ENCODE results near the gene DNAJC10. TPM values are rescaled to one million over a fixed set of nuclear protein-coding genes. Genes with fewer than 3 reads are reported as not detected.

Gene DNAJC10
- total and polyA plus RNA-seq, 9 of the 15 experiments (the other 6 are each of a cell fraction or from before 2014, with no cell fraction given): 9.8 to 77.7 (median 57.3) TPM

GRCh38 chr2:182705761-182706160, 10.3 kb upstream of the DNAJC10 start (continued):
- no peak for TF ChIP-seq ZBTB5 (IDR thresholded peaks at IDR 0.05)
- TF ChIP-seq ERF (CRISPR knock-in tag; IDR thresholded peaks at IDR 0.05): no peak

- in situ Hi-C loops (cut with MboI): no loop called here
- BruUV-seq (replicated peaks): no TSS peak
- ATAC-seq: no peak
- intact Hi-C loops (cut with micrococcal nuclease): no loop called here
- POLR2A ChIA-PET: no interaction called here
- H4K20me1 ChIP-seq (replicated peaks; ENCODE audit: control insufficient read depth, insufficient read depth, low read length): no peaks in the 10 kb centered on the region
- H3K9me3 ChIP-seq (replicated peaks; ENCODE audit: control insufficient read depth, insufficient read depth, low read depth, low read length): no peaks in the 10 kb centered on the region
- no peak for DNase-seq (ENCODE audit: extremely low read depth in 1 of 4, low spot score in 3 of 4)
- H3K4me1 ChIP-seq (replicated peaks in 1 of 2; ENCODE audit: control insufficient read depth in 2 of 2, insufficient read depth in 2 of 2, low read length in 2 of 2): no peaks in the 10 kb centered on the region
- no peaks in the 10 kb centered on the region for H3K36me3 ChIP-seq (ENCODE audit: control insufficient read depth, insufficient read depth, low read length)
- FAIRE-seq: no peak
- 0 out of 5 replicates have a peak, but pooled peaks cover 2 to 4% of the 10 kb centered on the region in 2 experiments for H3K27me3 ChIP-seq (ENCODE audit: control insufficient read depth in 2 of 2, insufficient read depth in 2 of 2, low read length in 2 of 2)
- H3K9ac ChIP-seq (ENCODE audit: insufficient read depth in 1 of 2, low read depth in 2 of 2, low read length in 2 of 2): no peak overlapping the region
- no peak for TF ChIP-seq ZNF146 (CRISPR knock-in tag; IDR thresholded peaks at IDR 0.05; ENCODE audit: unreplicated experiment)
- no peak for TF ChIP-seq BRD9 (IDR thresholded peaks at IDR 0.05; ENCODE audit: low read depth, partially characterized antibody)
- TF ChIP-seq FOS (IDR thresholded peaks at IDR 0.05; ENCODE audit: extremely low read depth, insufficient read length): no peak
- TF ChIP-seq SNRNP70 (optimal IDR thresholded peaks at IDR 0.05; ENCODE audit: low read depth, low read length): no peak
- TF ChIP-seq ZNF696 (CRISPR knock-in tag; conservative IDR thresholded peaks at IDR 0.05): no peak
- TF ChIP-seq ZFP36 (IDR thresholded peaks at IDR 0.05; ENCODE audit: low read depth, low read length, partially characterized antibody): no peak
- no peak for TF ChIP-seq TCF7 (IDR thresholded peaks at IDR 0.05; ENCODE audit: borderline replicate concordance)
- TF ChIP-seq ZNF197 (CRISPR knock-in tag; IDR thresholded peaks at IDR 0.05; ENCODE audit: low read depth): no peak
- no peak for TF ChIP-seq MTA2 (IDR thresholded peaks at IDR 0.05; ENCODE audit: low read depth)
- TF ChIP-seq ZNF224 (CRISPR knock-in tag; IDR thresholded peaks at IDR 0.05): no peak
- TF ChIP-seq CCNT2 (IDR thresholded peaks at IDR 0.05; ENCODE audit: borderline replicate concordance, extremely low read depth, insufficient read length, low read depth, low read length): no peak
- TF ChIP-seq AFF4 (CRISPR knock-in tag; IDR thresholded peaks at IDR 0.05): no peak
- no peak for TF ChIP-seq NCOA2 (IDR thresholded peaks at IDR 0.05; ENCODE audit: partially characterized antibody in 2 of 2)
- TF ChIP-seq ESRRB (CRISPR knock-in tag; IDR thresholded peaks at IDR 0.05; ENCODE audit: borderline replicate concordance): no peak
- no peak for TF ChIP-seq XRCC4 (IDR thresholded peaks at IDR 0.05; ENCODE audit: extremely low read depth, insufficient read depth, insufficient read length)
- TF ChIP-seq ZKSCAN1 (IDR thresholded peaks at IDR 0.05; ENCODE audit: low read depth, low read length): no peak
- H2AFZ ChIP-seq (ENCODE audit: low read depth, low read length): no peak overlapping the region
- H3K27ac ChIP-seq (ENCODE audit: extremely low read depth, low read depth, low read length): no peak overlapping the region
- H3K9me1 ChIP-seq (ENCODE audit: control insufficient read depth, insufficient read depth, low read length): no peaks in the 10 kb centered on the region
- H3K4me3 ChIP-seq: no peak overlapping the region
- H3K4me2 ChIP-seq (ENCODE audit: insufficient read depth, low read length): no peak overlapping the region
- CTCF ChIA-PET (ENCODE audit: low intra/inter-chr PET ratio): no interaction called here
- WGBS (ENCODE audit: insufficient coverage, low coverage, missing lambda C conversion rate): 0% methylated on average over 2 of the region's 2 CpGs
- no peaks in the 10 kb centered on the region for H3K79me2 ChIP-seq (ENCODE audit: control insufficient read depth, insufficient read depth, low read length)
Measured at GRCh38 chr2:182706751-182707150, 9.3 kb upstream of the DNAJC10 start.
